ENCODE measurements around the gene SUV39H2.
"Not testable (repeated sequence)": the region's sequence is repeated elsewhere in the genome, so short reads cannot be mapped to it uniquely, and the experiment has no call there.

SUV39H2 gene

DNA sequence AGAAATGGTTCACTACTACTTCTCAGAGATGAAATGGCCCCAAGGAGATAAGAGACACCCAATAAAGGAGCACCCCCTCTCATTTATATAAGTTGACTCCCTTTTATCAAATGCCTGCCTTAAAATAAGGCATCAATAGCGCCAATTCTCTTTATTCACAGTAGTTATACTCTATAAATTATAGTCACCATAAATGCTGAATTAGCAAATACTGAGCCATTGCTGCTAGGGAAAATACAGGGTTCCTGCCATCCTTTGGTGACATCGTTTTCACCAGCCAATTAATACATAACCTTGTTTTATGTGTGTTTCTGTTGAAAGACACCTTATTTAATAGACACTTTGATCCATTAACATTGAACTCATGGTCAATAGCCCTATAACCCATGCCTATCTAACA, 46.6 kb downstream of the SUV39H2 start:
- Histone ChIP-seq H3K27ac (ENCODE audit: low read length) (no peak overlapping the region), H3K9me3 (ENCODE audit: control insufficient read depth, insufficient read depth, low read length) (no peaks in the 10 kb centered on the region), H3K4me1 (ENCODE audit: control insufficient read depth, insufficient read depth, low read length) (no peaks in the 10 kb centered on the region), H3K27me3 (ENCODE audit: control insufficient read depth, insufficient read depth, low read length) (no peaks in the 10 kb centered on the region), H3K36me3 (ENCODE audit: control insufficient read depth, insufficient read depth, low read length) (peaks cover 3% of the 10 kb centered on the region; the same call in 1 of the 2 replicates), H3K4me3 (ENCODE audit: low read length) (no peak overlapping the region)
- WGBS (ENCODE audit: insufficient coverage, insufficient read length) = no CpG with 5 or more reads among the region's 2 CpGs
- DNase-seq (ENCODE audit: low read depth, low spot score) = no peak

DNA sequence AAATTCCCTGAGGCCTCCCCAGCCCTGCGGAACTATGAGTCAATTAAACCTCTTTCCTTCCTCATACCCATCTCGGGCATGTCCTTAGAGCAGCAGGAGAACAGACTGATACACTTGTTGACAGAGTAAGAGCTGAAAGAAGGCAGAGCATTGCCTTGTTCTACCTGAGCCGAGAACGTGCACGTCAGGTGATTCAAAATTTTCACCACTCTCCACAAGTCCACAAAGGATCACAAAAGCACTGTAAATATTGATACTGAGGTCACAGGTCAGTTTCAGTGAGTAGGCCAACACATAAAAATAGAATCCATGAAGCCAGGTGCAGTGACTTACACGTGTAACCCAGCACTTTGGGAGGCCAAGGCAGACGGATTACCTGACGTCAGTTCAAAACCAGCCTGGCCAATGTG, 47.4 kb downstream of the SUV39H2 start:
- H3K4me3 ChIP-seq (ENCODE audit: low read length) = no peak overlapping the region
- peaks cover 3% of the 10 kb centered on the region; the same call in 1 of the 2 replicates for H3K36me3 ChIP-seq (ENCODE audit: control insufficient read depth, insufficient read depth, low read length)
- no peak for DNase-seq (ENCODE audit: low read depth, low spot score)
- no peaks in the 10 kb centered on the region for H3K4me1 ChIP-seq (ENCODE audit: control insufficient read depth, insufficient read depth, low read length)
- H3K9me3 ChIP-seq (ENCODE audit: control insufficient read depth, insufficient read depth, low read length) = no peaks in the 10 kb centered on the region
- H3K27ac ChIP-seq (ENCODE audit: low read length) = no peak overlapping the region
- H3K27me3 ChIP-seq (ENCODE audit: control insufficient read depth, insufficient read depth, low read length) = no peaks in the 10 kb centered on the region
- no CpG with 5 or more reads among the region's 8 CpGs for WGBS (ENCODE audit: insufficient coverage, insufficient read length)

DNA sequence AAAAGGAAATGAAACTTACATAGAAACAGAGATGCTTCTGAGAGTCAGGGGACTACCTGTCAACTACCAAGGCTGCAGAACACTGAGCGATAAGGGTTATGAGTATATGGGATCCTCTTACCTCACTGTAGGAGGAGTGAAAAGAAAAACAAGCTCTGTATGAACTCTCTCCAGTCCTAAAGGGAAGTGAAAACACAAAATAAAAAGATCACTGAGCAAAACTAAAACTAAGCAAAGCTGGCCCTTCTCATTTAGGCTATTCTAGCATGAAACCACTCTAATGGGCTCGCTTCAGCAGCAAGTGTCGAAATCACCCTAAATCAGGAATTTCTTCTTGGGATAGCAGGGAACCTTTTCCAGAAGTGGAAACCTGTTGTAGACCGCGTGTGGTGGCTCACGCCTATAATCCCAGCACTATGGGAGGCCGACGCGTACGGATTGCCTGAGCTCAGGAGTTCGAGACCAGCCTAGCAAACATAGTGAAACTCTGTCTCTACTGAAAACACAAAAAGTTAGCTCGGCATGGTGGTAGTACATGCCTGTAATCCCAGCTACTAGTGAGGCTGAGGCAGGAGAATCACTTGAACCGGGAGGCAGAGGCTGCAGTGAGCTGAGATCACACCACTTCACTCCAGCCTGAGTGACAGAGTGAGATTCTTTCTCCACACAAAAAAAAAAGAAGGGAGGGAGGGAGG, 48.2 kb downstream of the SUV39H2 start:
- peaks cover 1% of the 10 kb centered on the region; the same call in 1 of the 2 replicates for H3K36me3 ChIP-seq (ENCODE audit: control insufficient read depth, insufficient read depth, low read length)
- H3K9me3 ChIP-seq (ENCODE audit: control insufficient read depth, insufficient read depth, low read length) = no peaks in the 10 kb centered on the region
- no peak overlapping the region for H3K27ac ChIP-seq (ENCODE audit: low read length)
- no peak overlapping the region for H3K4me3 ChIP-seq (ENCODE audit: low read length)
- WGBS (ENCODE audit: insufficient coverage, insufficient read length) = no CpG with 5 or more reads among the region's 13 CpGs
- no peaks in the 10 kb centered on the region for H3K4me1 ChIP-seq (ENCODE audit: control insufficient read depth, insufficient read depth, low read length)
- no peaks in the 10 kb centered on the region for H3K27me3 ChIP-seq (ENCODE audit: control insufficient read depth, insufficient read depth, low read length)
- DNase-seq (ENCODE audit: low read depth, low spot score) = no peak

DNA sequence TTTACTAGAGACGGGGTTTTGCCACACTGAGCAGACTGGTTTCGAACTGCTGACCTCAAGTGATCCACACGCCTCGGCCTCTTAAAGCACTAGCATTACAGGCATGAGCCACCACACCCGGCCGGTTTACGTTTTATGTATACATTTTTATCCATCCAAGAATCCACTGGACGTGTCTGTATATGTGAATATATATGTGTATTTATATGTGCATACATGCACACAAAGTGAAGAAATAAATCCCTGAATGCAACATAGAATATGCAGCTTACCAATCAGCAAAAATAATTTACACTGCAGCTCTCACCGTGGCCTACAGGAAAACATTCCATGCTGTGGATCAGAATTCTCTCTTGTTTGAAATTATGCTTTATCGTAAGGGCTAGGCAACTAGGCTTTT, 51.9 kb downstream of the SUV39H2 start:
- no CpG with 5 or more reads among the region's 10 CpGs for WGBS (ENCODE audit: insufficient coverage, insufficient read length)
- no peaks in the 10 kb centered on the region for H3K4me1 ChIP-seq (ENCODE audit: control insufficient read depth, insufficient read depth, low read length)
- peaks cover 3% of the 10 kb centered on the region; the same call in 1 of the 2 replicates for H3K36me3 ChIP-seq (ENCODE audit: control insufficient read depth, insufficient read depth, low read length)
- H3K27me3 ChIP-seq (ENCODE audit: control insufficient read depth, insufficient read depth, low read length) = no peaks in the 10 kb centered on the region
- H3K27ac ChIP-seq (ENCODE audit: low read length) = no peak overlapping the region
- no peak overlapping the region for H3K4me3 ChIP-seq (ENCODE audit: low read length)
- DNase-seq (ENCODE audit: low read depth, low spot score) = no peak
- no peaks in the 10 kb centered on the region for H3K9me3 ChIP-seq (ENCODE audit: control insufficient read depth, insufficient read depth, low read length)

DNA sequence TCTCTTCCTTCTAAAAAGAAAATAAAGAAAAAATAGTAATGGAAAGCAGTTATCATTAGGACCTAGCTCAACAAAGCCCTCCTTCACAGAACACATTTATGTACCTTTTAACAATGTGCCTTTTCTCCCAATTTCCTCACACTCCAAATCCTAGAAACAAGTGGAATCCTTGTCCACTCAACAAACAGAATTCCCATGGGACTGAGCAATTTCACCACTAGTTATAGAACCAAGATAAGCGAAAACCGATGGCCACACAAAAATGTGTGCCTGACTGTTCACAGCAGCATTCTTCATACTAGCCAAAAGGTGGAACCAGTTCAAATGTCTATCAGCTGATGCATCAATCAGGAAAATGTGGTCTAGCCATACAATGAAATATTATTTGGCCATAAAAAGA, 57.9 kb downstream of the SUV39H2 start:
- Histone ChIP-seq H3K27ac (ENCODE audit: low read length) (no peak overlapping the region), H3K4me1 (ENCODE audit: control insufficient read depth, insufficient read depth, low read length) (no peaks in the 10 kb centered on the region), H3K9me3 (ENCODE audit: control insufficient read depth, insufficient read depth, low read length) (no peaks in the 10 kb centered on the region), H3K4me3 (ENCODE audit: low read length) (no peak overlapping the region), H3K36me3 (ENCODE audit: control insufficient read depth, insufficient read depth, low read length) (peaks cover 3% of the 10 kb centered on the region; the same call in 1 of the 2 replicates), H3K27me3 (ENCODE audit: control insufficient read depth, insufficient read depth, low read length) (no peaks in the 10 kb centered on the region)
- no CpG with 5 or more reads among the region's 2 CpGs for whole genome bisulfite sequencing (ENCODE audit: insufficient coverage, insufficient read length)
- DNase-seq (ENCODE audit: low read depth, low spot score) = no peak

DNA sequence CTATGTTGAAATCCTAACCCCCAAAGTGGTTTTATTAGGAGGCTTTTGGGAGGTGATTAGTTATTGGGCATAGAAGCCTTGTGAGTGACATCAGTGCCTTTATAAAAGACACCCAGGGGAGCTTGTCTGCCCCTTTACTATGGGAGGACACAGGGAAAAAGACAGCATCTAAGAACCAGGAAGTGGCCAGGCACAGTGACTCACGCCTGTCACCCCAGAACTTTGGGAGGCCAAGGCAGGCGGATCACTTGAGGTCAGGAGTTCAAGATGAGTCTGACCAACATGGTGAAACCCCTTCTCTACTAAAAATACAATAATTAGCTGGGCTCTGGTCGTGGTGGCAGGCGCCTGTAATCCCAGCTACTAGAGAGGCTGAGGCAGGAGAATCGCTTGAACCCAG, 60.3 kb downstream of the SUV39H2 start:
- not testable (repeated sequence) for H3K9me3 ChIP-seq (ENCODE audit: control insufficient read depth, insufficient read depth, low read length); DNase-seq (ENCODE audit: low read depth, low spot score); H3K27me3 ChIP-seq (ENCODE audit: control insufficient read depth, insufficient read depth, low read length); H3K4me1 ChIP-seq (ENCODE audit: control insufficient read depth, insufficient read depth, low read length); H3K27ac ChIP-seq (ENCODE audit: low read length); H3K36me3 ChIP-seq (ENCODE audit: control insufficient read depth, insufficient read depth, low read length); H3K4me3 ChIP-seq (ENCODE audit: low read length)
- no CpG with 5 or more reads among the region's 5 CpGs for WGBS (ENCODE audit: insufficient coverage, insufficient read length)

DNA sequence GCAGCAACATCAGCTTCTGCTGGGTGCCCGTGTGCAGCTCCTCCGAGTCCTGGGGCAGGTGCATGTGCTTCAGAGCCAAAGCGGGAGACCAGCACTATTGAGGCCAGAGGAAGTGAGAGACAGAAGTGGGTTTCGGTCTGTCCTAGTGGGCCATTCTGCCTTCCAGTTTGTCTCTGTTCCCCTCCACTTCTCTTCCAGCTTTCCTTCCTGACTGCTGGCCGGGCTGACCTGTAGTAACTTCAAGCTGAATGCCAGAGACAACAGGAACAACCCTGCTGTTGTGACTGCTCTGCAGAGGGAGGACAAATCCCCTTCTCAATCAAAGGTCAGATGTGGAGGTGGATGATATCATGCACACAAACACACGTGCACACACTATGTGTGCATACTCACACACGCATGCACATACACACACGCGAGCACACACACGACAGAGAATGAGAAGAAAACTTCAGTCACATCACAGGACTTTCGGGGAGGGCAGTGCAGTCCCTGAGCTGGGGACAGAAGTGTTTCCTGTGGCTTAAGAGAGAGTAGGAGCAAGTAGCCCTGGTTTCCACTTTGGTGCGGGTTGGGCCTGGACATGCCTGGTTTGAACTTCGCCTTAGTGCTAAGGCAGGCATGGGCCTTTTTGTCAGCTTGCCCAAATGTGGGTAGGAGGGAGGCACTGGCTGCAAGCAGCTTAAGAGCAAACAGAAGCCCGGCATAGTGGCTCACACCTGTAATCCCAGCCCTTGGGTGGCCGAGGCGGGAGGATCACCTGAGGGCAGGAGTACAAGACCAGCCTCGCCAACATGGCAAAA, 63.7 kb downstream of the SUV39H2 start:
- DNase-seq (ENCODE audit: low read depth, low spot score); H3K9me3 ChIP-seq (ENCODE audit: control insufficient read depth, insufficient read depth, low read length); H3K4me1 ChIP-seq (ENCODE audit: control insufficient read depth, insufficient read depth, low read length); H3K4me3 ChIP-seq (ENCODE audit: low read length); H3K27ac ChIP-seq (ENCODE audit: low read length); H3K27me3 ChIP-seq (ENCODE audit: control insufficient read depth, insufficient read depth, low read length); H3K36me3 ChIP-seq (ENCODE audit: control insufficient read depth, insufficient read depth, low read length): not testable (repeated sequence)
- WGBS (ENCODE audit: insufficient coverage, insufficient read length) = no CpG with 5 or more reads among the region's 17 CpGs

DNA sequence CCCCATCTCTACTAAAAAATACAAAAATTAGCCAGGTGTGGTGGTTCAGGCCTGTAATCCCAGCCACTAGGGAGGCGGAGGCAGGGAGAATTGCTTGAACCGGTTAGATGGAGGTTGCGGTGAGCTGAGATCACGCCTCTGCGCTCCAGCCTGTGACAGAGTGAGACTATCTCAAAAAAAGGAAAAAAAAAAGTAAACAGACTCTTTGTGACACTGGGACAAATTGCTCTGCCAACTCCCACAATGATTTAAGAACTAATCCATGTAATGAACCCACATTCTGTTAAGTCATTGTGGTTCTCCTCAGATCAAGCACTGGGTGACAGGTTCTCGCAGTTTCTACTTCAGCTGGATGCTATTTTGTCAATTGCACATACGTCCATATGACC, 64.3 kb downstream of the SUV39H2 start:
- H3K36me3 ChIP-seq (ENCODE audit: control insufficient read depth, insufficient read depth, low read length); H3K4me1 ChIP-seq (ENCODE audit: control insufficient read depth, insufficient read depth, low read length); DNase-seq (ENCODE audit: low read depth, low spot score); H3K27me3 ChIP-seq (ENCODE audit: control insufficient read depth, insufficient read depth, low read length); H3K27ac ChIP-seq (ENCODE audit: low read length); H3K9me3 ChIP-seq (ENCODE audit: control insufficient read depth, insufficient read depth, low read length); H3K4me3 ChIP-seq (ENCODE audit: low read length): not testable (repeated sequence)
- WGBS (ENCODE audit: insufficient coverage, insufficient read length) = no CpG with 5 or more reads among the region's 7 CpGs

DNA sequence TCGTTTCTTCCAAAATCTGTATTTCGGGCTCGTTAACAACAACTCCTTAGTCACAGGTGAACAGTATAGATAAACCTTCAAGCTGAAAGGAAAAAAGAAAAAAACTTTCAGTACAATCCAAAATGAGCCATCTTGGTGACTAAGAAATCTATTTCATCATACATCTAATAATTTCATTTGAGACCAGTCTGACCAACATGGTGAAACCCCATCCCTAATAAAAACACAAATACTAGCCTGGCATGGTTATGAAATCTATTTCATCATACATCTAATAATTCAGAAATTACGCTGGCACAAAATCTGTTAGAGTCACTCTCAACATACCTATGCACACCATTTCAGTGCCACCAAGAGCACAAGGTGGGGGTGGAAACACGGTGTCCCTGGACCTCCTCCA, 66.4 kb downstream of the SUV39H2 start:
- peaks cover 4% of the 10 kb centered on the region; the same call in 1 of the 2 replicates for H3K36me3 ChIP-seq (ENCODE audit: control insufficient read depth, insufficient read depth, low read length)
- 100% methylated on average over 3 of the region's 5 CpGs for WGBS (ENCODE audit: insufficient coverage, insufficient read length)

DNA sequence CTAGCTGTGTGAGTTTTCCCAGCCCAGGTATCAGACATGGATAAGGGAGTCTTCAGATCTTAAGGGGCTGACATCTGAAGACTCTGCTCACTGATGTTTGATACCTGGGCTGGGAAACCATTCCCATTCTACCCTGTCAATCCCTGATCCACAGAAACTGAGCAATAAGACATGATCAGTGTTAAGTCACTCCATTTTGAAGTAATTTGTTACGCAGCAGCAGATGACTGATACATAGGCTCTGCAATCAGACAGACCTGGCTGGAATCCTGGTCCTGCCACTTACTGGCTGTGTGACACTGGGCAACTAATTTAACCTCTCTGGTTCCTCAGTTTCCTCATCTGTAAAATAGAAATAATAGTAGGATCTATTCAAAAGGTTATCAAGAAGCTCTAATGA, 68.6 kb downstream of the SUV39H2 start:
- Histone ChIP-seq H3K27me3 (ENCODE audit: control insufficient read depth, insufficient read depth, low read length) (no peaks in the 10 kb centered on the region), H3K27ac (ENCODE audit: low read length) (no peak overlapping the region), H3K4me3 (ENCODE audit: low read length) (no peak overlapping the region), H3K36me3 (ENCODE audit: control insufficient read depth, insufficient read depth, low read length) (peaks cover 4% of the 10 kb centered on the region; the same call in 1 of the 2 replicates), H3K9me3 (ENCODE audit: control insufficient read depth, insufficient read depth, low read length) (no peaks in the 10 kb centered on the region), H3K4me1 (ENCODE audit: control insufficient read depth, insufficient read depth, low read length) (no peaks in the 10 kb centered on the region)
- DNase-seq (ENCODE audit: low read depth, low spot score) = no peak
- WGBS (ENCODE audit: insufficient coverage, insufficient read length) = no CpG with 5 or more reads among the region's 1 CpG

More for the DNA sequence above, 66.4 kb downstream of the SUV39H2 start:
- H3K9me3 ChIP-seq (ENCODE audit: control insufficient read depth, insufficient read depth, low read length) = no peaks in the 10 kb centered on the region
- no peak overlapping the region for H3K27ac ChIP-seq (ENCODE audit: low read length)
- DNase-seq (ENCODE audit: low read depth, low spot score) = no peak
- no peaks in the 10 kb centered on the region for H3K27me3 ChIP-seq (ENCODE audit: control insufficient read depth, insufficient read depth, low read length)
- no peak overlapping the region for H3K4me3 ChIP-seq (ENCODE audit: low read length)
- H3K4me1 ChIP-seq (ENCODE audit: control insufficient read depth, insufficient read depth, low read length) = no peaks in the 10 kb centered on the region
